Mononuclear cell (primary cell): ENCODE data around the gene ZNHIT3. TPM values are rescaled to one million over a fixed set of nuclear protein-coding genes. Genes with fewer than 3 reads are reported as not detected.
"Not testable (repeated sequence)": the region's sequence is repeated elsewhere in the genome, so short reads cannot be mapped to it uniquely, and the experiment has no call there.

Experiments
- H3K27me3 ChIP-seq: 2 replicates; pipeline ENCODE4 v1.6.0; 2011; ENCODE audit warnings: low read length, control low read depth; ENCODE audit not compliant: insufficient read depth
- H3K4me1 ChIP-seq: 2 replicates; pipeline ENCODE4 v1.5.1; 2011; ENCODE audit warnings: mild to moderate bottlenecking, low read length, control low read depth; ENCODE audit not compliant: insufficient read depth
- H3K4me3 ChIP-seq: 2 replicates; pipeline ENCODE4 v1.5.1; 2011; ENCODE audit warnings: mild to moderate bottlenecking, low read length, moderate library complexity
- H3K9me3 ChIP-seq: 2 replicates; pipeline ENCODE4 v1.5.1; 2011; ENCODE audit warnings: low read depth, mild to moderate bottlenecking, control low read depth, low read length
- total RNA-seq: library from RNA; depleted of rRNA; stranded (reverse); fragments of >200 nt; gene quantifications from one replicate; pipeline ENCODE4 v1.2.3, GENCODE V29; 2012

Gene ZNHIT3
- total RNA-seq: 42.8 TPM

DNA sequence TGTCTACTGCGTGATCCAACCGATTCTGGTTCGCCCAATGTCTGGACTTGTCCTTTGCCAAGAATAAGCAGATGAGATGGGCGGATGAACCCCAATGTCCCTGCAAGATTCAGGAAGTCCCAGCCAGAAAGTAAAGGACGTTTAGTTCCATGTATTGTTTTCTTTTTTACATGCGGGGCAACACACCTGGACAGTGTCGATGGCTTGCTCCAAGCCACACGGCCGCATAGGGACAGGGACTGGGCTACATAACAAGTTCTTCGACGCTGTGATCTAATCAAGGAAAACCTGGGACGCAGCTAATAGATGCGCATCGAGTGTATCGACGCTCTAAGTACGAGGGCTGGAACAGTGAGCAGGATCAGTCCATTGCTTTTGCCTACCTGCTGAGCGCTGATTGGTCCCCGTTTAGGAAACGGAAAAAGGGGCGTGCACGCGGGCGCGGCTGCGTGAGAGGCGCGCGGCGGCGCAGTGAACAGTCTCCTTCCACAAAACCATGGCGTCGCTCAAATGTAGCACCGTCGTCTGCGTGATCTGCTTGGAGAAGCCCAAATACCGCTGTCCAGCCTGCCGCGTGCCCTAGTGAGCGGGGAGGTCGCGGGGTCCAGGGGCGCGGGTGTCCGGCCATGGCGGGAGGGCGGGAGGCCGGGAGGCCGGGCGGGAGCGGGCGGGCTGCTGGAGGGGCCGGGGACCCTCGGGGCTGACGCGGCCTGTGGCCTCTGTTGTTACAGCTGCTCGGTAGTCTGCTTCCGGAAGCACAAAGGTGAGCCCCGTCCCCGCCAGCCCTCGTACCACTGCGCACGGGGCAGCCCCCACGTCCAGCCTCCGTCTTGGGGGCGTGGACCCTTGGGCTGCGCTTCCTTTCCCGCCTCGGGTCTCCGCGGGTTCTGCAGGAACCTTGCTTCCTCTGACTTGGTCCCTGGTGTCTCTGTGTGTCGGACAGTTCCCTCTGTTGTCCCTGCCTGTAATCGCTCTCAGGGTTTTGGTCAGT is at the start of gene ZNHIT3:
Gene ZNHIT3 (plus strand): TSS at position 478 of the 991 bp plus-strand sequence. CDS start 19 bp downstream, at position 497.
- Histone ChIP-seq H3K4me3 (peak within 1 kb of the TSS; percentile 86), H3K27me3 (peaks cover 12% of the 10 kb centered on the region), H3K4me1 (peaks cover 34% of the 10 kb centered on the region), H3K9me3 (no peaks in the 10 kb centered on the region)

DNA sequence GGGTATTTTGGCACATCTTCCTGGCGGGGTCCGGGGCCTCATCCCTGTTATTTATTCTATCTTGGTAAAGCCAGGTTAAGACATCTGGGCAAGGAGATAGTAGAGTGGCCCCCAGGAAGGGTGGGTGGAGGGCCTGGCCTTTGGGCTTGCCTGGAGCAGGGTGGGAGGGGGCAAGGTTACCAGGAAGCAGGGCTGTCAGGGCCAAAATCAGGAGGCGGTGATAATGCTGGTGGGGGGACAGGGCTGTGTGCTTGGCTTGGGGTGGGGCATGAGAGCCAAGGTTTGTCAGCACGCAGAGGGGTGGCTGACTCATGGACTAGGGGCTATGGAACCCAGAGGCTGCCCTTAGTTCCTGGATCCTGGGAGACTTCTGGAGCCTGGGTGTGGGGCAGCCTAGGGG is 44.7 kb upstream of the ZNHIT3 start:
- H3K27me3 ChIP-seq, H3K4me1 ChIP-seq, H3K9me3 ChIP-seq, H3K4me3 ChIP-seq: not testable (repeated sequence)

DNA sequence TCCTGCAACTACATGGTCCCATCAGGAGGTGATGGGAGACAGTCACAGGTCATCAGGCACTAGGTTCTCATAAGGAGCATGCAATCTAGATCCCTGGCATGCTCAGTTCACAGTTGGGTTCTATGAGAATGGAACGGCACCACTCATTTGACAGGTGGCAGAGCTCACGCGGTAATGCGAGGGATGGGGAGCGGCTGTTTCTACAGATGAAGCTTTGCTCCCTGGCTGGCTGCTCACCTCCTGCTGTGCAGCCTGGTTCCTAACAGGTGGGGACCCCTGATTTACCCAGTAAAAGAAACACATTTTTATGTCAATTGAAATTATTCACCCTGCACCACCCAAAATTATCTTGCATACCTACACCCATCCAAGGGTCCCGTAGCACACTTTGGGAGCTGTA is 42.7 kb upstream of the ZNHIT3 start:
- no peaks in the 10 kb centered on the region for H3K4me1 ChIP-seq
- H3K27me3 ChIP-seq: no peaks in the 10 kb centered on the region
- H3K4me3 ChIP-seq: no peak overlapping the region
- no peaks in the 10 kb centered on the region for H3K9me3 ChIP-seq

DNA sequence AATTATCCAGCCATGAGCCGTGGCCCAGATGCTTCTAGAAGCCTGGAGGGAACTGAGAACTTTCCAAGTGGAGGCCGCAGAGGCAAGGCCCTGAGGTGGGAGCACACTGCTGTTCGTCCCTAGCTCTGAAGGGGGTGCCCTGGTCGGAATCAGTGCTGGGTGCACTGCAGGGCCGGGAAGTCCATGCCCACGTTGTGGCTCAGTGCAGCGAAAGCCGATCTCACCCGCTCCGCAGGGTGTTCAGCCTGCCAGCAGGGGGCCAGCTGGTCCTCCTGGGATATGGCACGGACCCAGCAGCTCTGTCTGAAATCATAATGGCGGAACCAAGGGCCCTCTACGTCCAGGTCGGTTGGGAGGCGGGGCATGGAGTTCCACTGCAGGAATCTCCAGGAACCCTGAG is 36.5 kb upstream of the ZNHIT3 start:
- not testable (repeated sequence) for H3K4me1 ChIP-seq

DNA sequence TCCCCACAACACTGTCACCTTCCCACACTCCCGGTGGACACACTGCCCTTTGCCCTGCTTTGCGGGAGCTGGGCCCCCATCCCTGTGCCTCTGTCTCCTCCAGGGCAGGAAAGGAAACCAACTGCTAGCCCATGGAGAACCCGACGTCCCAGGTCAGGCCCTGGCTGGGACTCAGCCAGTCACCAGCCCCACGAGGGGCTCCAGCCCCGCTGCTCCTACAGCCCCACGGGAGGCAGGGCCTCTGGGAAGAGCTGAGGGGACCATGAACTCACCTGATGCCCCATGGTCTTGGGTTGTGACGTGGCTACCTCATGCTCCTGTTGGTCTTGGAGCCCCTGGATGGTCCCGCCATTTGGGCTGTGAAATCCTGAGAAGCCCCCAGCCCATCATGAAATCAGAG is 33.6 kb upstream of the ZNHIT3 start:
- not testable (repeated sequence) for H3K4me3 ChIP-seq, H3K9me3 ChIP-seq, H3K4me1 ChIP-seq, H3K27me3 ChIP-seq

More for the DNA sequence above, 36.5 kb upstream of the ZNHIT3 start:
- H3K9me3 ChIP-seq, H3K27me3 ChIP-seq, H3K4me3 ChIP-seq: not testable (repeated sequence)

DNA sequence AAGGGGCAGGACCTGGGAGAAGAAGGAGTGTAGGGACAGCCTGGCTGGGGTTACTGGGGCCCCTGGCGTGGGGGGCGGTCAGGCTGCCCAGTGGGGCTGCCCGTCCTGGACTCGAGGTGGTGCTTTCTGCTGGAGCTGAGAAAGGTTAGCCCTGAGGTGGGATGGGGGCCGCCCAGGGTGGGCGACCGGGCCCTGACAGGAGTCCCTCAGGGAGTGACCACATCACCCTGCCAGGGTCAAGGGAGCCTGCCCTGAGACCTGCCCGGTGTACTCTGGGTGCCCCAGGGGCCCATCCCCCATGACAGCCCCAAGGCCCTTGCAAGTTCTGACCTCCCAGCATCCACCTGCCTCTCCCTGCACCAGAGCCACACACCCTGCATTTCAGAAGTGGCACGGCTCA is 28.8 kb upstream of the ZNHIT3 start:
- not testable (repeated sequence) for H3K9me3 ChIP-seq, H3K4me1 ChIP-seq, H3K27me3 ChIP-seq, H3K4me3 ChIP-seq

DNA sequence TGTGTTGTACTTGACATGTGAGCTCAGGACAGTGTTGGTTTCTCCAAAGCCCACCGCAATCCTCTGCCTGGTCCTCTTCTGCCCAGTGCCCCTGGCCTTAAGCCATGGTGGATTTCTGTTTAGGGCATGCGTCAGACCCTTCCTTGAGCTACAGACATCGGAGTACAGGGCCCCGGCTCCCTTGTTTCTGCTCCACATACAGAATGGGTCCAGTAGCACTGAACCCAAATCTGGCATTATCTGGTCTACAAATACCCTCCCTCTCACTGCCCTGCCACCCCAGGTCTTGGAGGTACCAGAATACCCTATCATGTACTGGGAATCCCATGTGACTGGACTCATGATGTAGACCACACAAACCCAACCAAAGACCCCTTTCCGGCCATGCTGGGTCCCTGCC is 27.4 kb upstream of the ZNHIT3 start:
- H3K9me3 ChIP-seq: no peaks in the 10 kb centered on the region
- no peak overlapping the region for H3K4me3 ChIP-seq
- no peaks in the 10 kb centered on the region for H3K4me1 ChIP-seq
- H3K27me3 ChIP-seq: peaks cover 6% of the 10 kb centered on the region

DNA sequence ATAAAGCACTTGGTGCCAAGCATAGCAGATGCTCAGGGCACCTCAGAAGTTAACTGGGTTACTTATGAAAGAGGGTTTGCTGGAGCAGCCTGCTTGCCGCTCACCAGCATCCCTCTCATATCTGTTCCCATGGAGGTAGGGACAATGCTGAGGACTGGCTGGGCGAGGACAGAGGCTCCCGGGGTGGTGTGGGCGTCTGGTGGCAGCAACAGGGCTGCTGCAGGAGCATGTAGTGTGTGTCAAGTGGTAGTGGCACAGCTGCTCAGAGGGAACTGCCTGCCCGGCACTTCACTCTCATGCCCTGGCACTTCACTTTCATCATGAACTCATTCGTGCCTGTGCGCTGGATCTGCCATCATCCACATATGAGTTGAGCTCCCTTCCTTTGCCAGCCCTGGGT is 26.9 kb upstream of the ZNHIT3 start:
- no peak overlapping the region for H3K4me3 ChIP-seq
- no peaks in the 10 kb centered on the region for H3K9me3 ChIP-seq
- no peaks in the 10 kb centered on the region for H3K4me1 ChIP-seq
- peaks cover 6% of the 10 kb centered on the region for H3K27me3 ChIP-seq

DNA sequence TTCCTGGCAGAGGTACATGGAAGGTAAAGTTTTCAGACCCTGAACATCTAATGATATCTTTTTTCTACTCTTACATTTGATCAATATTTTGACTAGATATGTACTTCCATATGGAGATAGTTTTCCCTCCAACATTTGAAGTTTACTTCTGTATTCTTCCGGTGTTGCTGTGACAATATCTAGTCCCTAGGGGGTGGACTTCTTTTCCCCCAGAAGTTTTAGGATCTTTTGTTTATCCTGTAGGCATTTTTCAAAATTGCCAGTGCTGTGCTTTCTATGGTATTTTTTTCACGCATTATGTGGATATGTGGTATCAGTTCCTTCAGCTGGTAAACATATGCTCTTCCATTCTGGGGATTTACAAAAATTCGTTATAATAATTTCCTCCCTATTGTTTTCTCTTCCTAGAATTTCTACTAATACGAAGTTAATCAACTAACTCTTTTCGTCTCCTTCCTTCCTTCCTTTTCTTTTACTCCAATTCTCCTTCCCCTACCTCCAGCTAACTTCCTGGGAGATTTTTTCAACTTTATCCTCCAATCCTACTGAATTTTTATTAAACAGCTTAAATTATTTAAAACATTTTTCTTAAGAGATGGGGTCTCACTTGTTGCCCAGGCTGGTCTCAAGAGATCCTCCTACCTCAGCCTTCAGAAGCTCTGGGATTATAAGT is 26.1 kb upstream of the ZNHIT3 start:
- Histone ChIP-seq H3K27me3 (peaks cover 13% of the 10 kb centered on the region), H3K4me3 (no peak overlapping the region), H3K4me1 (no peaks in the 10 kb centered on the region), H3K9me3 (no peaks in the 10 kb centered on the region)

DNA sequence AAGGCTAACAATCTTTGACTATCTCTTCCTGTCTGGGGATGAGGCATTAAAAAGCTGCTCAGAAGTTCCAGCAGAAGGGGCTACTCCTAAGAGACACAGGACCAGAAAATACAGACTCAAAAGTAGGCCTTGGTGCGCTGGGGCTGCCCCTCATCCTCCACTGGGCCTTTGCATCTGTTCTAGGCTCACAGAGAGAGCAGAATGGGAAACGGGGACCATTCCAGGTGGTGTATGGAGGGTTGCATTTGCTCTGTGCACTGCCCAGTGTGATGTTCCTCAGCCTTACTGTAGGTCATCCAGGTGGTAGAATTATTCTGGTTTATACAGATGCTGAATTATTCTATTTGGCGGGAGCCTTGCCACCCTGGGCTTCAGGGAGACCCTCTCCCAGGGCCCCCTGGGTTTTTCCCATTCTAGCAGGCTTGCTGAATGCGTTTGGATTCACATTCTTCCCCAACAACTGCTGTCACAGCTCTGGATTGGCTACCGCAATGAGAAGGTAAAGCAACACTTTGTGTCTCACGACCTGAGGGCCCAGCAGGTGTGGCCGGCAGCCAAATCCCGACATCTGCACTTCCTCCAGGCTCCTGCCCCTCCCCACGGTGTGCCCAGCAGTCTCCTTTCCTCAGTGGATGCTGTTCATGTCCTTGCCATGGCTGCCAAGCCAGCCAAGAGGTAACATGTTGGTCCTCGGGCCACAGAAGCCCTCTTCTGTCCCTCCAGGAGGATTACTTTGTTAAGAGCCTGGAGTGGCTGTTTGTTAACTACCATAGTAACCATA is 25.0 kb upstream of the ZNHIT3 start:
- Histone ChIP-seq H3K4me3 (no peak overlapping the region), H3K4me1 (no peaks in the 10 kb centered on the region), H3K9me3 (no peaks in the 10 kb centered on the region), H3K27me3 (peaks cover 15% of the 10 kb centered on the region)

DNA sequence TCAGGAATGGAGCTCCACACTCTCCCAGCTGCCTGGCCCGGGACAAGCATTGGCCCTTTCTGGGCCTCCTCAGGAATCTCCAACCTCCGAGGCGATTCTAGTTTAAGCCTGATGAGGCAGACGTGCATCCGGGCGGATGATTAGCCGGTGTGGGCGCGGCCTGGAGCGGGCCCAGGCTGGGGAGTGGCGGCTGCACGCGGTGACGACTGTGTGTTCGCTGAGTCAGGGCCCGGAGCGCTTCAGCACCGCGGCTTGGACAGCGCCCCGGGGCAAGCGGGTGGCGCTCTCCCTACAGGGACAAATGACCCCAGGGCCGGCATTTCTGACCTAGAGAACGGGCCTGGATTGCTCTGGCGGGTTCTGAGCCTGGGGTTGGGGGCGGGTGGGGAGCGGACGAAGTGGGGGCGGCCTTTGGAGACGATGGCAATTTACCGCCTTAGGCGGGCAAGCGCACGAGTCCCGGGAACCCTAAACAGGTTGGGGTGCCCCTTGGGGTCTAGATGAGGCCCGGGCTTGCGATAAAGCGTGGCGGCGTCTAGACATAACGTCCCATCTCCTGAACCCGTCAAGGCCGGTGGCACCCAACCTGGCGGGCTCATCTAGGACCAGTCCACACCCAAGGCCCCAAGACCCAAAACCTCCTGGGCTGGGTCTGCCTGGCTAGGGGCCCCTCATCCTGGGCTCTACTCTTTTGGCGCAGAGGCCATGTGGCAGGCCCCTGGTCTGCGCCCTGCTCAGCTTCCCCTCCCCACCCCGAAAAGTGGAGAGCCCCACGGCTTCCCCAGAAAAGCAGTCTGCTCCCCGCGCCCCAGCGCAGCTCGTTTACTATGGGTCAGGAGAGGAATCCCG is 22.3 kb upstream of the ZNHIT3 start:
- Histone ChIP-seq H3K27me3 (peaks cover 23% of the 10 kb centered on the region), H3K9me3 (no peaks in the 10 kb centered on the region), H3K4me1 (no peaks in the 10 kb centered on the region), H3K4me3 (no peak overlapping the region)

DNA sequence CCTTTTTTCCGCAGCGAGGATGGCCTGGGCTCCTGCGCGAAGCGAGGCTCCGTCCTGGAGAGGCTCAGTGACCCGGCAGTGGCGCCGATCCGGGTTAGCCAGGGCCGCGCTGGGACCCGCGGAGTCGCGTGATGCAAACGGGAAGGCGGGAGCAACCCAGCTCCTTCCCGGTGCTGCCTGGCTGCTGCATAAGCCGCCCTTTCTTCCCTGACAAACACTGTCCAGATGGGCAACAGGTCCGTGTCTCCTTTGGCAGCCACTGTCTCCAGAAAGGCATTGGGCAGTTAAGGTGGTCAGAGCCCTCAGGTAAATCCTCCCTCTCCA is 21.8 kb upstream of the ZNHIT3 start:
- H3K9me3 ChIP-seq: no peaks in the 10 kb centered on the region
- peaks cover 23% of the 10 kb centered on the region for H3K27me3 ChIP-seq
- no peaks in the 10 kb centered on the region for H3K4me1 ChIP-seq
- H3K4me3 ChIP-seq: no peak overlapping the region

DNA sequence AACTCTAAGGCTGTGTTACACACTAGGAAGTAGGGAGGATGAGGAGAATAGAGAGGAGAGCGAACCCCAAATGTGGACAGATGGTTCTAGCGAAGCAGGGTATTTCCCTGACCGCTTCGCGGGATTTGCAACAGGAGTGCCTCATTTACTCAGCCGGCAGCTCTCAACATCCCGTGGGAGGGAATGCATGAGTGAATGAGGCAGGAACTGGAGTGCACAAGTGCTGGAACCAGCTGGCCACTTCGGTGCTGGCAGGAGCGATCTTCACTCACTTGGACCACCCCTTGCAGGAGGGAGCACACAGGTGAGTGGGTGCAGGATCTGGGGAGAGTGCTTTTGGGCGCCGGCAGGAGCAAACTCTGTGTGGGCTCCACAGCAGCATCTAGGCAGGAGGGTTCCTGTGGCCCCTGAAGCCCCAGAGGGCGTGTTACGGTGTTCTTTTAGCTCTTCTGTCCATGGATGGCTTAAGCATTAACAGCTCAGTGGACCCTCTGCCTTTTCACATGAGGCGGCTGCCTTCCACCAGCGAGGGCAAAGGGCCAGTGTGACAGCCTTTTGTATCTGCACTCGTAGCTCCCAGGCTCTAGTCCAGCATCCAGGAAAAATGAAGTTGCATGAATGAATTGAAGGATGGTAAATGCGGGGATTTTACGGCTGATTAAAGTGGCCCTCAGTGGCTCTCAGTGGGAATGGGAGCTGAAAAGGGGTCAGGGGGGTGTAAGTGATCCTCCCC is 17.4 kb upstream of the ZNHIT3 start:
- H3K4me1 ChIP-seq: no peaks in the 10 kb centered on the region
- no peaks in the 10 kb centered on the region for H3K9me3 ChIP-seq
- H3K4me3 ChIP-seq: no peak overlapping the region
- peaks cover 18% of the 10 kb centered on the region for H3K27me3 ChIP-seq

DNA sequence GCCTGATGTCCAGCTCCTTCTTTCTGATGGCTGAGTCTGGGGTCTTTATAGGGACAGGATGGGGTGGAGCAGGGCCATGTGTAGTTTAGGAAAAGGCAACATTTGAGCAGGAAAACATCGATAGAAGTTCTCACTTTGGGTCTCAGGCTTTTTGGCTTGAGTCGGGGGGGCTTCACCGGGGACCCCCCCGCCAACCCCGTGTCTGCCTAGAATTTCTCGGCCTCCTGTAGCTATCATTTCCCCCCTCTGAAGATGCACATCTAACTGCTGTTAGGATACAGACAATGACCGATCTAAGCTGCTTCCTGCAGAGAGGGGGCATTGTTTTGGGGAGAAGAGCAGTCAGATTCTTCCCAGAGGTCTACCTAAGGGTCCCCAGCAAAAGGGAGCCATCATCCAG is 16.7 kb upstream of the ZNHIT3 start:
- Histone ChIP-seq H3K27me3 (peaks cover 17% of the 10 kb centered on the region), H3K4me3 (no peak overlapping the region), H3K4me1 (no peaks in the 10 kb centered on the region), H3K9me3 (no peaks in the 10 kb centered on the region)
